WTC11 (cell line): ENCODE results near the gene HAX1. TPM values are rescaled to one million over a fixed set of nuclear protein-coding genes. Genes with fewer than 3 reads are reported as not detected.

Experiments
- ESRRA ChIP-seq: sonication (generic); formaldehyde crosslinking; IDR thresholded peaks from 2 replicates; pipeline ENCODE4 v1.8.1; 2022; ENCODE audit warnings: mild to moderate bottlenecking, missing genetic modification reagents, borderline replicate concordance
- GRHL2 ChIP-seq: fragments of 250-450 bp; sonication (Bioruptor Pico); IDR thresholded peaks from 2 replicates; pipeline ENCODE4 v1.8.0; 2022; ENCODE audit warnings: mild to moderate bottlenecking, moderate library complexity; ENCODE audit not compliant: insufficient replicate concordance, severe bottlenecking
- GTF2I ChIP-seq: fragments of 250-450 bp; sonication (Bioruptor Pico); conservative IDR thresholded peaks from 2 replicates; pipeline ENCODE4 v1.4.0; 2021; ENCODE audit warnings: mild to moderate bottlenecking
- IRF2 ChIP-seq: sonication (generic); formaldehyde crosslinking; IDR thresholded peaks from 2 replicates; pipeline ENCODE4 v1.8.0; 2022; ENCODE audit warnings: low read depth, missing genetic modification reagents, borderline replicate concordance
- JUN ChIP-seq: sonication (generic); formaldehyde crosslinking; IDR thresholded peaks from 2 replicates; pipeline ENCODE4 v1.8.0; 2023; ENCODE audit warnings: mild to moderate bottlenecking, missing genetic modification reagents
- KAT7 ChIP-seq: sonication (generic); formaldehyde crosslinking; IDR thresholded peaks from 2 replicates; pipeline ENCODE4 v1.8.1; 2023; ENCODE audit warnings: missing genetic modification reagents, mild to moderate bottlenecking, borderline replicate concordance
- NFATC4 ChIP-seq: fragments of 250-450 bp; sonication (Bioruptor Pico); IDR thresholded peaks from 2 replicates; pipeline ENCODE4 v1.9.0; 2021; ENCODE audit warnings: mild to moderate bottlenecking
- NFE2L1 ChIP-seq: sonication (generic); formaldehyde crosslinking; IDR thresholded peaks from 2 replicates; pipeline ENCODE4 v1.8.1; 2023; ENCODE audit warnings: missing genetic modification reagents
- NR3C1 ChIP-seq: sonication (generic); formaldehyde crosslinking; conservative IDR thresholded peaks from 2 replicates; pipeline ENCODE4 v1.8.1; 2023; ENCODE audit warnings: low read depth, mild to moderate bottlenecking, missing genetic modification reagents
- OVOL2 ChIP-seq: fragments of 250-450 bp; sonication (Bioruptor Pico); IDR thresholded peaks from 2 replicates; pipeline ENCODE4 v1.9.0; 2021; ENCODE audit warnings: mild to moderate bottlenecking, borderline replicate concordance
- SMAD3 ChIP-seq: sonication (generic); formaldehyde crosslinking; IDR thresholded peaks from 2 replicates; pipeline ENCODE4 v1.8.0; 2022; ENCODE audit warnings: missing genetic modification reagents, mild to moderate bottlenecking, borderline replicate concordance
- SOX15 ChIP-seq: fragments of 250-450 bp; sonication (Bioruptor Pico); IDR thresholded peaks from 2 replicates; pipeline ENCODE4 v1.9.0; 2021; ENCODE audit warnings: mild to moderate bottlenecking
- STAT6 ChIP-seq: sonication (generic); formaldehyde crosslinking; conservative IDR thresholded peaks from 2 replicates; pipeline ENCODE4 v1.8.1; 2023; ENCODE audit warnings: mild to moderate bottlenecking, low read depth, missing genetic modification reagents, moderate library complexity
- TCF7 ChIP-seq: sonication (generic); formaldehyde crosslinking; IDR thresholded peaks from 2 replicates; pipeline ENCODE4 v1.8.0; 2022; ENCODE audit warnings: mild to moderate bottlenecking, low read depth, missing genetic modification reagents, moderate library complexity
- ZBTB21 ChIP-seq: sonication (generic); formaldehyde crosslinking; IDR thresholded peaks from 2 replicates; pipeline ENCODE4 v1.8.1; 2023; ENCODE audit warnings: mild to moderate bottlenecking, missing genetic modification reagents, borderline replicate concordance
- ZNF281 ChIP-seq: sonication (generic); formaldehyde crosslinking; IDR thresholded peaks from 2 replicates; pipeline ENCODE4 v1.8.0; 2023; ENCODE audit warnings: mild to moderate bottlenecking, missing genetic modification reagents
- ZNF396 ChIP-seq: fragments of 250-450 bp; sonication (Bioruptor Pico); IDR thresholded peaks from 2 replicates; pipeline ENCODE4 v1.8.0; 2021; ENCODE audit warnings: mild to moderate bottlenecking, moderate library complexity, borderline replicate concordance
- ZNF423 ChIP-seq: fragments of 250-450 bp; sonication (Bioruptor Pico); IDR thresholded peaks from 2 replicates; pipeline ENCODE4 v2.1.2; 2022; ENCODE audit warnings: mild to moderate bottlenecking, moderate library complexity
- ZNF671 ChIP-seq: fragments of 250-450 bp; sonication (Bioruptor Pico); IDR thresholded peaks from 2 replicates; pipeline ENCODE4 v1.8.0; 2021; ENCODE audit warnings: mild to moderate bottlenecking
- total RNA-seq: library from RNA; stranded (reverse); gene quantifications from 3 replicates; pipeline ENCODE4 v1.2.3, GENCODE V29; 2021
- TF ChIP-seq, protein P1 (sequence below): sonication (generic); formaldehyde crosslinking; IDR thresholded peaks from 2 replicates; pipeline ENCODE4 v1.8.0; 2022; ENCODE audit warnings: mild to moderate bottlenecking, missing genetic modification reagents
- TF ChIP-seq, protein P2 (sequence below): sonication (generic); formaldehyde crosslinking; IDR thresholded peaks from 2 replicates; pipeline ENCODE4 v1.8.0; 2022; ENCODE audit warnings: mild to moderate bottlenecking, missing genetic modification reagents
- TF ChIP-seq, protein P3 (sequence below): sonication (generic); formaldehyde crosslinking; IDR thresholded peaks from 2 replicates; pipeline ENCODE4 v1.8.0; 2022; ENCODE audit warnings: mild to moderate bottlenecking, missing genetic modification reagents
- TF ChIP-seq, protein P4 (sequence below): sonication (generic); formaldehyde crosslinking; IDR thresholded peaks from 2 replicates; pipeline ENCODE4 v1.8.0; 2023; ENCODE audit warnings: missing genetic modification reagents
- TF ChIP-seq, protein P5 (sequence below): fragments of 250-450 bp; sonication (Bioruptor Pico); IDR thresholded peaks from 2 replicates; pipeline ENCODE4 v2.1.2; 2022; ENCODE audit warnings: mild to moderate bottlenecking, moderate library complexity
- TF ChIP-seq, protein P6 (sequence below): fragments of 200-600 bp; IDR thresholded peaks from 2 replicates; pipeline ENCODE4 v1.8.0; 2022; ENCODE audit warnings: antibody characterized with exemption

Gene HAX1
- total RNA-seq, 1 experiment from 2014 or later, result 69.2 TPM

DNA sequence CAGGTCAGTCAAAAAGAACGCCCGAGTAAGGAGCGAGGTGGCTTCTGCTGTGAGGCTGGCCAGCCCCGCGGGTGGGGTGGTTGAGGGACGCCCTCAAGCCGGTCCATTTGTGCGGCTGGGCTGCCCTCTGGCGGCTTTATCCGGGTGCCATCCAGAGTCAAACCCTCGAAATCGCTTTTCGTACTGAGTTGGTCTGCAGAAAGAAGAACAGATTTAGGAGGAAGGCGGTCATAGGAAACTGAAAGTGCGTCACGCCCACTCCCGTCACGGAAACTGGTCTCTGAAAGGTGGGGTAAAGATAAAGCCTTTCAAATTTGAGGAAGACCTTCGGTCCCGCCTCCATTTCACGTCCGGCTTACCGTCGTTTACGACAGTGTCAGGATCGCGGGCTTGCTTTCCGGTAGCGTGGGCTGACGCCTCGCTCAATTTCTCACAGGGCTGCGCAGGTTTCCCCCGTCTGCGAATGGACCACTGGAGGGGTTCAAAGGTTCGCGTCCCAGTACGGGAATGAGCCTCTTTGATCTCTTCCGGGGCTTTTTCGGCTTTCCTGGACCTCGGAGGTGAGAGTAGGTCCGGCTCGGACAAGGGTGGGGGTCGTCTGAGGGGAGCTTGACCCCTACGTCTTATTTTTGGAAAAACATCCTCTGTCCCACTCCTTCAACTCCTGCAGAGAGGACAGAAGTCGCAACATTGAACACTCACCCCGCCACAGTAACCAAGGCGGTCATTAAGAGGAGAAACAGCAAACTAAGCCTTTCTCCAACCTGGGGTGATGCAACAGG, at the start of gene HAX1 (continued):
- TF ChIP-seq, protein P1, sequence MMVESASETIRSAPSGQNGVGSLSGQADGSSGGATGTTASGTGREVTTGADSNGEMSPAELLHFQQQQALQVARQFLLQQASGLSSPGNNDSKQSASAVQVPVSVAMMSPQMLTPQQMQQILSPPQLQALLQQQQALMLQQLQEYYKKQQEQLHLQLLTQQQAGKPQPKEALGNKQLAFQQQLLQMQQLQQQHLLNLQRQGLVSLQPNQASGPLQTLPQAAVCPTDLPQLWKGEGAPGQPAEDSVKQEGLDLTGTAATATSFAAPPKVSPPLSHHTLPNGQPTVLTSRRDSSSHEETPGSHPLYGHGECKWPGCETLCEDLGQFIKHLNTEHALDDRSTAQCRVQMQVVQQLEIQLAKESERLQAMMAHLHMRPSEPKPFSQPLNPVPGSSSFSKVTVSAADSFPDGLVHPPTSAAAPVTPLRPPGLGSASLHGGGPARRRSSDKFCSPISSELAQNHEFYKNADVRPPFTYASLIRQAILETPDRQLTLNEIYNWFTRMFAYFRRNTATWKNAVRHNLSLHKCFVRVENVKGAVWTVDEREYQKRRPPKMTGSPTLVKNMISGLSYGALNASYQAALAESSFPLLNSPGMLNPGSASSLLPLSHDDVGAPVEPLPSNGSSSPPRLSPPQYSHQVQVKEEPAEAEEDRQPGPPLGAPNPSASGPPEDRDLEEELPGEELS, result no peak
- TF ChIP-seq KAT7 (CRISPR knock-in tag) (0 out of 2 replicates have a peak, but pooled peaks have one; percentile 35), SMAD3 (CRISPR knock-in tag) (0 out of 2 replicates have a peak, but pooled peaks have one; percentile 60), ZBTB21 (CRISPR knock-in tag) (no peak; the same call in 1 of the 2 replicates), ZNF396 (no peak), NFATC4 (no peak), ESRRA (no peak), GRHL2 (CRISPR knock-in tag) (no peak), ZNF423 (no peak), NFE2L1 (CRISPR knock-in tag) (no peak), ZNF671 (CRISPR knock-in tag) (no peak), OVOL2 (CRISPR knock-in tag) (no peak), GTF2I (no peak), SOX15 (CRISPR knock-in tag) (no peak), TCF7 (CRISPR knock-in tag) (no peak), JUN (0 out of 2 replicates have a peak, but pooled peaks have one; percentile 47), IRF2 (no peak), ZNF281 (CRISPR knock-in tag) (no peak), STAT6 (no peak), NR3C1 (CRISPR knock-in tag) (no peak)
- TF ChIP-seq, protein P2, sequence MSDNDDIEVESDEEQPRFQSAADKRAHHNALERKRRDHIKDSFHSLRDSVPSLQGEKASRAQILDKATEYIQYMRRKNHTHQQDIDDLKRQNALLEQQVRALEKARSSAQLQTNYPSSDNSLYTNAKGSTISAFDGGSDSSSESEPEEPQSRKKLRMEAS (CRISPR knock-in tag), result no peak; the same call in 1 of the 2 replicates
- TF ChIP-seq, protein P3, sequence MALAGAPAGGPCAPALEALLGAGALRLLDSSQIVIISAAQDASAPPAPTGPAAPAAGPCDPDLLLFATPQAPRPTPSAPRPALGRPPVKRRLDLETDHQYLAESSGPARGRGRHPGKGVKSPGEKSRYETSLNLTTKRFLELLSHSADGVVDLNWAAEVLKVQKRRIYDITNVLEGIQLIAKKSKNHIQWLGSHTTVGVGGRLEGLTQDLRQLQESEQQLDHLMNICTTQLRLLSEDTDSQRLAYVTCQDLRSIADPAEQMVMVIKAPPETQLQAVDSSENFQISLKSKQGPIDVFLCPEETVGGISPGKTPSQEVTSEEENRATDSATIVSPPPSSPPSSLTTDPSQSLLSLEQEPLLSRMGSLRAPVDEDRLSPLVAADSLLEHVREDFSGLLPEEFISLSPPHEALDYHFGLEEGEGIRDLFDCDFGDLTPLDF (CRISPR knock-in tag), result no peak
- TF ChIP-seq, protein P4, sequence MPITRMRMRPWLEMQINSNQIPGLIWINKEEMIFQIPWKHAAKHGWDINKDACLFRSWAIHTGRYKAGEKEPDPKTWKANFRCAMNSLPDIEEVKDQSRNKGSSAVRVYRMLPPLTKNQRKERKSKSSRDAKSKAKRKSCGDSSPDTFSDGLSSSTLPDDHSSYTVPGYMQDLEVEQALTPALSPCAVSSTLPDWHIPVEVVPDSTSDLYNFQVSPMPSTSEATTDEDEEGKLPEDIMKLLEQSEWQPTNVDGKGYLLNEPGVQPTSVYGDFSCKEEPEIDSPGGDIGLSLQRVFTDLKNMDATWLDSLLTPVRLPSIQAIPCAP (CRISPR knock-in tag), result no peak
- TF ChIP-seq, protein P5, sequence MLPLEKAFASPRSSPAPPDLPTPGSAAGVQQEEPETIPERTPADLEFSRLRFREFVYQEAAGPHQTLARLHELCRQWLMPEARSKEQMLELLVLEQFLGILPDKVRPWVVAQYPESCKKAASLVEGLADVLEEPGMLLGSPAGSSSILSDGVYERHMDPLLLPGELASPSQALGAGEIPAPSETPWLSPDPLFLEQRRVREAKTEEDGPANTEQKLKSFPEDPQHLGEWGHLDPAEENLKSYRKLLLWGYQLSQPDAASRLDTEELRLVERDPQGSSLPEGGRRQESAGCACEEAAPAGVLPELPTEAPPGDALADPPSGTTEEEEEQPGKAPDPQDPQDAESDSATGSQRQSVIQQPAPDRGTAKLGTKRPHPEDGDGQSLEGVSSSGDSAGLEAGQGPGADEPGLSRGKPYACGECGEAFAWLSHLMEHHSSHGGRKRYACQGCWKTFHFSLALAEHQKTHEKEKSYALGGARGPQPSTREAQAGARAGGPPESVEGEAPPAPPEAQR (CRISPR knock-in tag), result no peak
- TF ChIP-seq, protein P6, sequence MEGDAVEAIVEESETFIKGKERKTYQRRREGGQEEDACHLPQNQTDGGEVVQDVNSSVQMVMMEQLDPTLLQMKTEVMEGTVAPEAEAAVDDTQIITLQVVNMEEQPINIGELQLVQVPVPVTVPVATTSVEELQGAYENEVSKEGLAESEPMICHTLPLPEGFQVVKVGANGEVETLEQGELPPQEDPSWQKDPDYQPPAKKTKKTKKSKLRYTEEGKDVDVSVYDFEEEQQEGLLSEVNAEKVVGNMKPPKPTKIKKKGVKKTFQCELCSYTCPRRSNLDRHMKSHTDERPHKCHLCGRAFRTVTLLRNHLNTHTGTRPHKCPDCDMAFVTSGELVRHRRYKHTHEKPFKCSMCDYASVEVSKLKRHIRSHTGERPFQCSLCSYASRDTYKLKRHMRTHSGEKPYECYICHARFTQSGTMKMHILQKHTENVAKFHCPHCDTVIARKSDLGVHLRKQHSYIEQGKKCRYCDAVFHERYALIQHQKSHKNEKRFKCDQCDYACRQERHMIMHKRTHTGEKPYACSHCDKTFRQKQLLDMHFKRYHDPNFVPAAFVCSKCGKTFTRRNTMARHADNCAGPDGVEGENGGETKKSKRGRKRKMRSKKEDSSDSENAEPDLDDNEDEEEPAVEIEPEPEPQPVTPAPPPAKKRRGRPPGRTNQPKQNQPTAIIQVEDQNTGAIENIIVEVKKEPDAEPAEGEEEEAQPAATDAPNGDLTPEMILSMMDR, result peak; percentile 41; the same call in 1 of the 2 replicates
